Stimulated activated CD4-positive, alpha-beta T cell treated with anti-CD3 and anti-CD28 coated beads, Interleukin-1b, Interleukin-23, amount 100 ng/mL, for 24 hours (primary cell): ENCODE results near the gene TDRD12.

Source experiments
- DNase-seq, 4 experiments: peaks; one replicate each; pipeline ENCODE4 v3.0.0-alpha.2; 2020; ENCODE audit warnings: low read depth in 4 of 4, low spot score in 1 of 4

Gene TDRD12

GRCh38 chr19:32809254-32809653 is 89.7 kb downstream of the TDRD12 start:
- DNase-seq: no peak

- no peak for DNase-seq
These were observed 90.2 kb downstream of the TDRD12 start for GRCh38 chr19:32809754-32810153.

- no peak for DNase-seq
These were observed 90.9 kb downstream of the TDRD12 start for GRCh38 chr19:32810452-32810851.

GRCh38 chr19:32811151-32811550 is 91.6 kb downstream of the TDRD12 start:
- no peak for DNase-seq

GRCh38 chr19:32812036-32812435 is 92.5 kb downstream of the TDRD12 start:
- DNase-seq: no peak

GRCh38 chr19:32812571-32812970 is 93.0 kb downstream of the TDRD12 start:
- DNase-seq: no peak

GRCh38 chr19:32813862-32814425 is 94.4 kb downstream of the TDRD12 start:
- no peak for DNase-seq

GRCh38 chr19:32814624-32815023 is 95.1 kb downstream of the TDRD12 start:
- no peak for DNase-seq

GRCh38 chr19:32816555-32817099 is 97.1 kb downstream of the TDRD12 start:
- no peak for DNase-seq

GRCh38 chr19:32817569-32818476 is 98.3 kb downstream of the TDRD12 start:
- no peak for DNase-seq

GRCh38 chr19:32818536-32818935 is 99.0 kb downstream of the TDRD12 start:
- DNase-seq: no peak

- no peak for DNase-seq
These were observed 100.1 kb downstream of the TDRD12 start for GRCh38 chr19:32819419-32820400.

GRCh38 chr19:32822916-32823746 is 103.6 kb downstream of the TDRD12 start:
- DNase-seq: no peak

GRCh38 chr19:32823747-32824102 is 104.2 kb downstream of the TDRD12 start:
- no peak for DNase-seq

- DNase-seq: no peak
These were observed 104.7 kb downstream of the TDRD12 start for GRCh38 chr19:32824191-32824751.

- no peak for DNase-seq
These were observed 105.5 kb downstream of the TDRD12 start for GRCh38 chr19:32824916-32825608.

- no peak for DNase-seq
These were observed 108.6 kb downstream of the TDRD12 start for GRCh38 chr19:32828139-32828538.

GRCh38 chr19:32828643-32829344 is 109.2 kb downstream of the TDRD12 start:
- DNase-seq: no peak
